RWPE2 (cell line): ENCODE data around the gene CARD19.

Experiments
- ATAC-seq: fragments of 200-7000 bp; cut with Tn5 transposase; 3 replicates; pipeline ENCODE4 v1.9.1; 2021; ENCODE audit warnings: low read depth
- DNase-seq: peaks from one replicate; pipeline ENCODE4 v3.0.0-alpha.2; 2020; ENCODE audit warnings: low spot score
- H3K27ac ChIP-seq: fragments of 450-650 bp; 2 replicates; pipeline ENCODE4 v1.5.1; 2017; ENCODE audit warnings: mild to moderate bottlenecking; ENCODE audit not compliant: poor library complexity, severe bottlenecking
- H3K27me3 ChIP-seq: fragments of 250-450 bp; sonication (Bioruptor Pico); 2 replicates; pipeline ENCODE4 v1.5.1; 2021; ENCODE audit warnings: mild to moderate bottlenecking, moderate library complexity; ENCODE audit not compliant: insufficient read depth, poor library complexity, severe bottlenecking
- H3K36me3 ChIP-seq: fragments of 250-450 bp; sonication (Bioruptor Pico); 2 replicates; pipeline ENCODE4 v1.5.1; 2020; ENCODE audit warnings: low read depth, mild to moderate bottlenecking, moderate library complexity
- H3K4me1 ChIP-seq: fragments of 250-450 bp; sonication (Bioruptor Pico); 2 replicates; pipeline ENCODE4 v1.5.1; 2021; ENCODE audit warnings: mild to moderate bottlenecking, moderate library complexity; ENCODE audit not compliant: insufficient read depth, poor library complexity, severe bottlenecking
- H3K4me3 ChIP-seq: fragments of 250-450 bp; sonication (Bioruptor Pico); 2 replicates; pipeline ENCODE4 v1.5.1; 2021; ENCODE audit warnings: mild to moderate bottlenecking, moderate library complexity; ENCODE audit not compliant: severe bottlenecking
- H3K9me3 ChIP-seq: fragments of 250-450 bp; sonication (Bioruptor Pico); 2 replicates; pipeline ENCODE4 v1.5.1; 2021; ENCODE audit warnings: mild to moderate bottlenecking, moderate library complexity; ENCODE audit not compliant: severe bottlenecking
- CTCF ChIP-seq: fragments of 450-650 bp; IDR thresholded peaks from one replicate; pipeline ENCODE4 v1.5.1; 2017; ENCODE audit warnings: mild to moderate bottlenecking, moderate library complexity; ENCODE audit not compliant: poor library complexity, severe bottlenecking

The CARD19 gene

GRCh38 chr9:93130861-93131481 lies 35.0 kb downstream of the CARD19 start:
- no peaks in the 10 kb centered on the region; the same call in 1 of the 2 replicates for H3K36me3 ChIP-seq
- DNase-seq = no peak
- peaks cover 18% of the 10 kb centered on the region for H3K4me1 ChIP-seq
- no peak overlapping the region for H3K27ac ChIP-seq
- no peak overlapping the region for H3K4me3 ChIP-seq
- no peak for ATAC-seq
- TF ChIP-seq CTCF = no peak
- H3K9me3 ChIP-seq = no peaks in the 10 kb centered on the region
- no peaks in the 10 kb centered on the region for H3K27me3 ChIP-seq

GRCh38 chr9:93131599-93132286 lies 35.7 kb downstream of the CARD19 start:
- Histone ChIP-seq H3K36me3 (no peaks in the 10 kb centered on the region), H3K27me3 (no peaks in the 10 kb centered on the region), H3K9me3 (no peaks in the 10 kb centered on the region), H3K4me3 (no peak overlapping the region), H3K27ac (no peak overlapping the region), H3K4me1 (peaks cover 18% of the 10 kb centered on the region)
- ATAC-seq (no peak), DNase-seq (no peak)
- TF ChIP-seq CTCF = no peak

- Histone ChIP-seq H3K4me1 (peaks cover 12% of the 10 kb centered on the region), H3K36me3 (no peaks in the 10 kb centered on the region), H3K27me3 (no peaks in the 10 kb centered on the region), H3K27ac (peak overlapping the region; percentile 32), H3K9me3 (no peaks in the 10 kb centered on the region), H3K4me3 (peak overlapping the region; percentile 59)
- ATAC-seq (peak; percentile 12; the same call in 1 of the 3 replicates), DNase-seq (peak; percentile 65)
- no peak for TF ChIP-seq CTCF
Measured at GRCh38 chr9:93132287-93132927, 36.4 kb downstream of the CARD19 start.

GRCh38 chr9:93132946-93133680 lies 37.1 kb downstream of the CARD19 start:
- DNase-seq (no peak), ATAC-seq (no peak; the same call in 2 of the 3 replicates)
- Histone ChIP-seq H3K27ac (peak overlapping the region; percentile 32), H3K4me1 (peaks cover 11% of the 10 kb centered on the region), H3K27me3 (no peaks in the 10 kb centered on the region), H3K4me3 (peak overlapping the region; percentile 59), H3K36me3 (no peaks in the 10 kb centered on the region), H3K9me3 (no peaks in the 10 kb centered on the region)
- TF ChIP-seq CTCF = no peak
